OCI-LY3 (cell line): ENCODE data around the gene PLBD1.

Experiments used
- H2AFZ ChIP-seq: fragments of 200-600, 300-600 bp; shearing (Covaris generic); 2 replicates; pipeline ENCODE4 v1.6.0; 2014; ENCODE audit warnings: antibody characterized with exemption, low read depth, low read length
- H3K27ac ChIP-seq: fragments of 200-600, 300-600 bp; sonication (generic); 2 replicates; pipeline ENCODE4 v1.5.1; 2014; ENCODE audit warnings: mild to moderate bottlenecking, low read length, moderate library complexity, mixed read lengths
- H3K27me3 ChIP-seq: fragments of 200-600, 300-600 bp; sonication (generic); 2 replicates; pipeline ENCODE4 v1.6.1; 2014; ENCODE audit warnings: low read depth, low read length, mixed read lengths
- H3K36me3 ChIP-seq: fragments of 200-600, 300-600 bp; sonication (generic); replicated peaks from 2 replicates; pipeline ENCODE3; 2014; ENCODE audit warnings: low read depth, low read length, mixed read lengths
- H3K4me1 ChIP-seq: fragments of 300-600, 200-600 bp; sonication (generic); 2 replicates; pipeline ENCODE4 v1.6.1; 2014; ENCODE audit warnings: low read length, mixed read lengths
- H3K4me2 ChIP-seq: fragments of 200-600, 300-600 bp; sonication (generic); 2 replicates; pipeline ENCODE4 v1.6.1; 2014; ENCODE audit warnings: low read length, mixed read lengths
- H3K4me3 ChIP-seq: fragments of 300-600, 200-600 bp; sonication (generic); 2 replicates; pipeline ENCODE4 v1.5.1; 2014; ENCODE audit warnings: antibody characterized with exemption, mild to moderate bottlenecking, low read length, moderate library complexity
- H3K79me2 ChIP-seq: fragments of 300-600, 200-600 bp; shearing (Covaris generic); 2 replicates; pipeline ENCODE4 v1.6.1; 2014; ENCODE audit warnings: mild to moderate bottlenecking, low read length, mixed read lengths
- H3K9ac ChIP-seq: fragments of 300-600, 200-600 bp; shearing (Covaris generic); 2 replicates; pipeline ENCODE4 v1.6.0; 2014; ENCODE audit warnings: mild to moderate bottlenecking, low read length, moderate library complexity
- H3K9me3 ChIP-seq: fragments of 200-600, 300-600 bp; shearing (Covaris generic); 2 replicates; pipeline ENCODE4 v1.6.1; 2014; ENCODE audit warnings: low read length, mixed read lengths; ENCODE audit not compliant: insufficient read depth
- H4K20me1 ChIP-seq: fragments of 200-600, 300-600 bp; sonication (generic); 2 replicates; pipeline ENCODE4 v1.6.1; 2016; ENCODE audit warnings: low read length, mixed read lengths; ENCODE audit not compliant: insufficient read depth
- EZH2phosphoT487 ChIP-seq: fragments of 200-600 bp; shearing (Covaris generic); IDR thresholded peaks from 2 replicates; pipeline ENCODE4 v1.6.1; 2018; ENCODE audit warnings: antibody characterized with exemption, mixed run types, low read depth
- TF ChIP-seq, protein P1 (sequence below): fragments of 200-600, 300-600 bp; sonication (generic); IDR thresholded peaks from 2 replicates; pipeline ENCODE4 v1.5.1; 2014; ENCODE audit warnings: antibody characterized with exemption, low read length, low read depth

The PLBD1 gene

GRCh38 chr12:14601692-14602478 is 34.2 kb upstream of the PLBD1 start:
- no peaks in the 10 kb centered on the region for H4K20me1 ChIP-seq
- no peak overlapping the region for H3K4me3 ChIP-seq
- peaks cover 4% of the 10 kb centered on the region for H3K36me3 ChIP-seq
- H3K79me2 ChIP-seq: no peaks in the 10 kb centered on the region
- H3K27me3 ChIP-seq: no peaks in the 10 kb centered on the region
- H3K27ac ChIP-seq: no peak overlapping the region
- H3K4me1 ChIP-seq: no peaks in the 10 kb centered on the region
- no peak overlapping the region for H2AFZ ChIP-seq
- no peak overlapping the region for H3K9ac ChIP-seq
- no peak for TF ChIP-seq EZH2phosphoT487
- TF ChIP-seq, protein P1, sequence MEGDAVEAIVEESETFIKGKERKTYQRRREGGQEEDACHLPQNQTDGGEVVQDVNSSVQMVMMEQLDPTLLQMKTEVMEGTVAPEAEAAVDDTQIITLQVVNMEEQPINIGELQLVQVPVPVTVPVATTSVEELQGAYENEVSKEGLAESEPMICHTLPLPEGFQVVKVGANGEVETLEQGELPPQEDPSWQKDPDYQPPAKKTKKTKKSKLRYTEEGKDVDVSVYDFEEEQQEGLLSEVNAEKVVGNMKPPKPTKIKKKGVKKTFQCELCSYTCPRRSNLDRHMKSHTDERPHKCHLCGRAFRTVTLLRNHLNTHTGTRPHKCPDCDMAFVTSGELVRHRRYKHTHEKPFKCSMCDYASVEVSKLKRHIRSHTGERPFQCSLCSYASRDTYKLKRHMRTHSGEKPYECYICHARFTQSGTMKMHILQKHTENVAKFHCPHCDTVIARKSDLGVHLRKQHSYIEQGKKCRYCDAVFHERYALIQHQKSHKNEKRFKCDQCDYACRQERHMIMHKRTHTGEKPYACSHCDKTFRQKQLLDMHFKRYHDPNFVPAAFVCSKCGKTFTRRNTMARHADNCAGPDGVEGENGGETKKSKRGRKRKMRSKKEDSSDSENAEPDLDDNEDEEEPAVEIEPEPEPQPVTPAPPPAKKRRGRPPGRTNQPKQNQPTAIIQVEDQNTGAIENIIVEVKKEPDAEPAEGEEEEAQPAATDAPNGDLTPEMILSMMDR: no peak
- H3K4me2 ChIP-seq: no peak overlapping the region
- H3K9me3 ChIP-seq: peaks cover 14% of the 10 kb centered on the region

DNA sequence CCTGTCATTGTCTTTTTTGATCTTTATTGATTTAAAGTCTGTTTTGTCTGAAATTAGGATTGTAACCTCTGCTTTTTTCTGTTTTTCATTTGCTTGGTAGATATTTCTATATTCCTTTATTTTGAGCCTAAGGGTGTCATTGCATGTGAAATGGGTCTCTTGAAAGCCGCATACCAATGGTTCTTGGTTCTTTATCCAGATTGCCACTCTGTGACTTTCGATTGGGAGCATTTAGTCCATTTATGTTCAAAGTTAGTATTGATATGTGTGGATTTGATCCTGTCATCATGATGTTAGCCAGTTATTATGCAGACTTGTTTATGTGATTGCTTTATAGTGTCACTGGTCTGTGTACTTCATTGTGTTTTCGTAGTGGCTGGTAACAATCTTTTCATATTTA is 29.8 kb upstream of the PLBD1 start:
- H3K9ac ChIP-seq: no peak overlapping the region
- H3K27ac ChIP-seq: no peak overlapping the region
- H2AFZ ChIP-seq: no peak overlapping the region
- no peaks in the 10 kb centered on the region for H4K20me1 ChIP-seq
- no peak for TF ChIP-seq EZH2phosphoT487
- H3K79me2 ChIP-seq: no peaks in the 10 kb centered on the region
- no peaks in the 10 kb centered on the region for H3K4me1 ChIP-seq
- H3K27me3 ChIP-seq: no peaks in the 10 kb centered on the region
- no peak overlapping the region for H3K4me2 ChIP-seq
- no peak overlapping the region for H3K4me3 ChIP-seq
- H3K36me3 ChIP-seq: no peaks in the 10 kb centered on the region
- no peaks in the 10 kb centered on the region for H3K9me3 ChIP-seq

DNA sequence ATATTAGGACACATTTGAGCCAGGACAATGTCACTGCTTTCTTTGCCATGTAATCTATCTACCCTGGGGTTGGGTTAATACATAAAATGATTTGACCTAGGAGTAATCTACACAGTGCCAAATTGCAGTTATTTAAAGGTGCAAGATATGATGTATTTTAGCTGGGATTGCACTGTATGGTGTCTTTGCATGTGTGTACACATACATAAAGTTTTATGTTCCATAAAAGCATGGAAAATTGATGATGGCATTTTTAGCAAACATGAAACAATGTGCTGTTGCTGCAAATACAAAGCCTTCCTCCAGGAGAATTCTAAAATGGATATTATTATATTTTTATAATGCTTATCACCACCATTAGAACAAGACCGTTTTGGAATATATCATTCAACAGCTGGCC is 24.0 kb upstream of the PLBD1 start:
- Histone ChIP-seq H3K9me3 (no peaks in the 10 kb centered on the region), H3K4me1 (no peaks in the 10 kb centered on the region), H3K4me2 (no peak overlapping the region), H3K79me2 (no peaks in the 10 kb centered on the region), H3K4me3 (no peak overlapping the region), H4K20me1 (no peaks in the 10 kb centered on the region), H2AFZ (no peak overlapping the region), H3K36me3 (no peaks in the 10 kb centered on the region), H3K9ac (no peak overlapping the region), H3K27ac (no peak overlapping the region), H3K27me3 (no peaks in the 10 kb centered on the region)
- no peak for TF ChIP-seq EZH2phosphoT487
- TF ChIP-seq, protein P1: no peak

DNA sequence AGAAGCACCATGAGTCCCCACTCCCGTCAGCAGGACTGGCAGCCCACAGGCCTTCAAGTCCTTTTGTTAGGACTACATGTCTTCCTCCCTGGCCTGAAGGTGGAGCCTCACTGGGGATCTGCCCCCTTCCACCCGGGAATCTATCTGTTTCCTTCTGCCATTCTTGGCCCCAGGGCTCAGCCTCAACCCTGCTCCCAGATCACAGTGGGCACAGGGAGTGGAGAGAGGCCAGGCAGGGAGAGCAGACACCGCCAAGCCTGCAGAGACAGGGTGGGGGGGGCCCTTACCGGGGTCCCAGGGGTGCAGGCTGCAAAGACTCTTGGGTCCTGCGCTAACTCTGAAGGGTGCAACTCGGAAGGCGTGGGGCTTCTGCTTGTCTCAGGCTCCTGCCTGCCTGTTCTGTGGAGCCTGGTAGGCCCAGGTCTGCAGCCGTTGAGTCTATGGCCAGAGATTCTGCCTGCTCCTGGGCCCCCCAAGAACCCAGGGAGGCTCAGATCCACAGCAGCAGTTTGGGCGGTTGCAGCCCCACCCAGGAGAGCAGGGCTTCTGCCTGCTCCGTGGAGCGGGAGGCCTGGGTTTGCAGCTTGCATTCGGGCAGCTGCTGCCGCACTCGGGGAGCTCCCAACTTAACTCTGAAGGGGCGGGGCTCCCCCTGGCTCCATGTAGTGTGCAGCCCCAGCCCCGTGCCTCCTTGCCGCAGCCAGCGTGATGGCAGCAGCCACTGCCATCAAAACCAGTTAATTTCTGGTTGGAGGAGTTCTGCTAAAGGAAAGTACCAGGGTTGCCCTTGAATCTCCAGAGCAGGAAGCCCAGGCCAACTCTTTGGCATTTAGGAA is 21.7 kb upstream of the PLBD1 start:
- Histone ChIP-seq H2AFZ (no peak overlapping the region), H3K79me2 (no peaks in the 10 kb centered on the region), H3K4me2 (no peak overlapping the region), H4K20me1 (no peaks in the 10 kb centered on the region), H3K4me1 (no peaks in the 10 kb centered on the region), H3K9me3 (no peaks in the 10 kb centered on the region), H3K9ac (no peak overlapping the region), H3K27me3 (no peaks in the 10 kb centered on the region), H3K36me3 (no peaks in the 10 kb centered on the region), H3K27ac (no peak overlapping the region), H3K4me3 (no peak overlapping the region)
- no peak for TF ChIP-seq EZH2phosphoT487

DNA sequence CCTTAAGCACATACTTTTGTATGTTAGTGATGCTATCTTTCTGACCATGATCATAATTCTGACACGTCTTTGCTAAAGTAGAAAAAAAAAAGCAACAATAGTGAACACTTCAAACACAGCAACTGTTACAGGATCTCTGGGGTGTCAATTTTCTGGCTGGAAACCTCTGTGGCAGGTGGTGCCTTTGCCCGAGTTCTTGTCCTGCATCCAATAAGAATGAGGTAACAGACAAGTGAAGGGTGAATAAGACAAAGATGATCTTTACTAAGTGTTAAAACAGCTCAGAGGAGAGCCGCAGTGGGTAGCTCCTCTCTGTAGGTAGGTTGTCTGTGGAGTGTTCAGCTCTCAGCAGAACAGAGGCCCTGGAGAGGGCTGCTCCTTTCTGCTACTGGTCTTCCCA is 20.9 kb upstream of the PLBD1 start:
- no peak overlapping the region for H3K4me3 ChIP-seq
- no peaks in the 10 kb centered on the region for H3K4me1 ChIP-seq
- H3K36me3 ChIP-seq: no peaks in the 10 kb centered on the region
- H3K27me3 ChIP-seq: no peaks in the 10 kb centered on the region
- no peak overlapping the region for H3K27ac ChIP-seq
- no peak overlapping the region for H3K4me2 ChIP-seq
- no peak overlapping the region for H2AFZ ChIP-seq
- H3K9ac ChIP-seq: no peak overlapping the region
- no peak for TF ChIP-seq EZH2phosphoT487
- TF ChIP-seq, protein P1: no peak
- no peaks in the 10 kb centered on the region for H3K9me3 ChIP-seq
- H4K20me1 ChIP-seq: no peaks in the 10 kb centered on the region
- no peaks in the 10 kb centered on the region for H3K79me2 ChIP-seq
